ENCODE measurements around the gene TRMT2A.

Gene TRMT2A

DNA sequence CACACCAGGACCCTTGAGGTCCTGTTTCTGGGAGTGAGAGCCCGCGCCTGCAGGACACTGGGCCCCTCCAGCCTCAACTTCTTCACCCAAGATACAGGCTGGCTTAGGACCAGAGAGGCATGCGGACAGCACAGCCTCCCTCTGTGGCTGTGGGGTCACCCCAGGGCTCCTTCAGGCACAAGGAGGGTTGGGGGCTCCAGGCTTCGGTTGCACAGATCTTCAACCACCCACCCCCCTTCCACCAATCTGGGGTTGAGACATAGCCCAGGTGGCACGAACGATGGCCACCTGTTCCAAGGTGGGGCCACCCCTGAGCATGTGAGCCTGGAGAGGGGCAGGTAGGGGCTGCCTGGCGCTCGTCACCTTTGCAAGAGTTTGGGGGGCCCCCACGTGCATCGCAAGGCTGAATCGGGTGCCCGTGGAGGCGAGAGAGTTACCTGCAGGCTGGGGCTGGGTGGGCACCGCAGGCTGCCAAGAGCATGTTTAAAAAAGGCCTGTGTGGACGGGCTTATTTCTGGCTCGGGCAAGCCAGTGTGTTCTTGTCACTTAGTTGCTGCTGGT, 15.7 kb upstream of the TRMT2A start:
- DNase-seq (ENCODE audit: low read depth in 3 of 3), result no peak

DNA sequence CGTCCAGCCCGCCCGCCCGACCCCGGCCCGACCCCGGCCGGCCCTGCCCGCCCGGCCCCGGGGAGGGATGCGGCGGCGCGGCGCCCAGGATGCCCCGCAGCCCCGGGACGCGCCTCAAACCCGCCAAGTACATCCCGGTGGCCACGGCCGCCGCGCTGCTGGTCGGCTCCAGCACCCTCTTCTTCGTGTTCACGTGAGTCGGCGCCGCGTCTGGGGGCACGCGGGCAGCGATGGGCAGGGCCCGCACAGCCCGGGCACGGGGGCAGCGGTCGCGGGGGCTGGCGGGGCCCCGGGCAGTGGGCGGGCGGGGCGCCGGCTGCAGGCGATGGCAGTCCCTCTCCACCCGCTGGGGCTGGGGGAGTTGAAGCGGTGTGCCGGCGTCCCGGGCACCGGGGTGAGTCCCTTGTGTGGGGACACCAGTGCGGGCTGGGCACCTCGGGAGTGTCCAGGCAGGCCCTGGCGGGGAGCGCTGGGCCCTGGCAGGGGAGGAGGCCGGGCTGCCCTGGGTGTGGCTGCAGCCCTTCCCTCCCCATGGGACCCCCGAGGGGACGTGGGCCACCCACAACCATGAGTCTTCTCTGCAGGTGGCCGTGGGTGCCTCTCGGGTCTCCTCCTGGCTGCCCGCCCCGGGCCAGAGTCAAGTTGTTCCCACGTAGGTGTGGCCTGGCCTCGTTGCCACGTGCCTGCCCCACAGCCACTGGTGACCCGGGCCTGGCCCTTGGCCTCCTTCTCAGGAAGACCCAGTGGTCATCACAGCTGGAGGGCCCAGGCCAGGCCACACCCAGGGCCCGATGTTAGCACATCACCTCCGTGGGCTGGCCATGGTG, 15.0 kb upstream of the TRMT2A start:
- no peak for DNase-seq (ENCODE audit: low read depth in 3 of 3)

DNA sequence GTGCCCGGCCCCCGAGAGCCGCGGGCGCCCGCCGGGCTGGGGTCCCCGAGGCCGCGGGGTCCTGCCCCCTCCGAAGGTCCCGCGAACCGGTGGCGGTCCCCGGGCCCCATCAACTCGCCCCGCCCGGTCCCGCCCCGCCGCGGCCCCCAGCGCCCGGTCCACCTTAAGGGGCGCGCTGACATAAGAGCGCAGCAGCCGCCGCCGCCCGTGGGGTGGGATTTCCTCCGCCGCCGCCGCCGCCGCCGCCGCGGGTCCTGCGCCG, 14.5 kb upstream of the TRMT2A start, which contains the start of gene ZDHHC8:
ZDHHC8 (plus strand) TSS at position 208 of the 262 bp plus-strand sequence. CDS start 144 bp downstream, outside the sequence.
- no peak for DNase-seq (ENCODE audit: low read depth in 3 of 3)

DNA sequence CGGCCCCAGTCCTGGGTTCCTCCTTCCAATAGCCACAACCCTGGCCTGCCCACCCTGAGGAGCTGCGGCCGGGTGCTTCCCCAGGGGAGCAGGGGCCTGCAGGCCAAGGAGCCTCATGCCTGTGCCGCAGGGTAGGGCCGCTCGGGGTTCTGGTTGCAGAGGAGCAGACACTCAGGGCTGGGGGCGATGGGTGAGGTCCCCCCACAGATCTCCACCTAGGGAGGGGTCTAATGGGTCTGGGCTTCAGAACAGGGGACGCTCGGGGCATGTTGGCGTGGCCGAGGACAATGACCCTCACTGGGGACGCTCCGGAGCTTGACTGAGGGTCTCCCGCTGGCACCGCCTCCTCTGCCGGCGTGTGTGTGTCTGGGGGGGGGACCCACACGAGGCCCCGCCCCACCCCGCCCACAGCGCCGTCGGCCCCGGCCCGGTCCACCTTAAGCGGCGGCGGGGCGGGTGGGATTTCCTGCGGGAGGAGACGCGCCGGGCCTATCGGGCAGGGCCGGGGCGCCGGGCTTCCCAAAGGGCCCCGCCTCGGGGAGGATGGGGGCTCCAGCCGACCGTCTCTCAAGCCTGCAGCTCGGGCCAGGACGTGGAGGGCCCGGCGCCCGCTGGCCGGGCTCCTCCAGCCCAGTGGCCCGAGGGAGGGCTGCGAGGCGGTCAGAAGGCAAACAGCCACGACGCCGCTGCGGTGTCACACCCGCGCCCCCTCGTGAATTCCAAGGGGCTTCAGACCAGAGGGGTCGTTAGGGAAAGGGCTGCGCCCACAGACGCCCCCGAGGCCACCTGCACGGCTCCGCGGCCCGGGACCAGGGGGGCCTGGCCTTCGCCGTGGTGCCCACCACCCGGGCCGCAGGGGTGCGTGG, 13.9 kb upstream of the TRMT2A start:
- DNase-seq (ENCODE audit: low read depth in 3 of 3), result peak; percentile 48 to 75 (median 58)

DNA sequence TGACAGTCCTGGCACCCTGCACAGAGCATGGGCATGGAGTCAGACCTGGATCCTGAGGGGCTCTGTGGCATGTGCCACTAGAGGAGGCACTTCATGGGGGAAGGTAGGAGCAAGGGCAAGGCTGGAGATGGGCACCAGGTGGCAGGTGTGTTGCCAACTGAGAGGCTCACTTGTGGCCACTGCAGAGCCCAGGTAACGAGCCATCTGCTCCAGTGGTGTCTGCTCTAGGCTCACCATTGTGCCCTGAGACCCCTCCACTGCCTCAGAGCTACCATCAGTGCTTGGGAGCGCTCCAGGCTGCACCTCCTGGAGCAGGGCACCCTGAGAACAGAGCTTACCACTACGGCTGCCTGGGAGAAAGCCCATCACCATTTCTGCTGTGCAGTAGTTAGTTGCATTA, 13.3 kb upstream of the TRMT2A start:
- DNase-seq (ENCODE audit: low read depth in 3 of 3), result no peak

DNA sequence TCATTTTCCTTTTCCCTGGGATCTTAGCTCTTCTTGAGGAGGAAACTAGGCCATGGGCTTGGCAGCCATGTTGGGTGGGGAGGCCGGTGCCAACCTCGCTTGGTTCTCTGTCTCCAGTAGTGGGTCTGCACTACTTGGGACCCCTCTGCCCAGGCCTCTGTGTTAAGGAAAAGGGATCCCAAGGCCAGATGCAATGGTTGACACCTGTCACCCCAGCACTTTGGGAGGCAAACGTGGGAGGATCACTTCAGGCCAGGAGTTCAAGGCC, 12.7 kb upstream of the TRMT2A start:
- DNase-seq (ENCODE audit: low read depth in 3 of 3), result no peak

DNA sequence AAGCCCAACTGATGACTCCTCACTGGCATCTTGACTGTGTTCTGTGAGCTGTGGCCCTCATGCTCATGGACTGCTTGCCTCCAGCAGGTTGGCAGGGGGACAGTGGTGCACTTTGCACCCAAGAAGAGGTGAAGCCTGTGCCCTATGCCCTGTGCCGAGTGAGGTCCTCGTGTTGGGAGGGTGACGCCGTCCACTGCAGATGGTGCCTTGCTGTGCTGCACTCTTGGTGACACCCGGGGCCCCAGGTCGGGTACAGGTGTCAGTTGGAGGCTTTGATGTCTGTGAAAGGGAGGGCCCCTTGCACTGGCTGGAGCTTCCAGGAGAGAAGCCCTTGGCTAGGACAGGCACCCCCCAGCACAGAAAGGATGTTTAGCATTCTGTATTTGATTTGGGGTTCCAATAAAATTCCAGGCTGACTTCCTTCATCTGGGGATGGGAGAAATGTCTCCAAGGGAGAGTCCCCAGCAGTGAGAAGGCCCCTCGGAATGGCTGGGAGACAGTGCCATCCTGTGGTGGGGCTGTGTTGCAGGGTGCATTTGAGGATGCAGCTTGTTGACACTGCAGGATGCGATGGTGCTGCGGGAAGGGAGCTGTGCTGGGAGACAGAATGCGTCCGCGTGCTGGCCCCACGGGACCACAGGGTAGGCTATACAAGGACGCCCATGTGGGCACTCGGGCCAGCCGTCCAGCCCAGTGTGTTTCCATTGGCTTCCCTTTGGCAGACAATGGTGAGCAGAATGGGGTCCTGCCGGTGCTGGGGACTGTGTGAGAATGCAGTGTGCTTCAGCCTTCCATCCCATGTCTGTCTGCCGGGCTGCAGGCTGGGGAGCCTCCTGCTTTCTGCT, 12.1 kb upstream of the TRMT2A start:
- no peak for DNase-seq (ENCODE audit: low read depth in 3 of 3)

DNA sequence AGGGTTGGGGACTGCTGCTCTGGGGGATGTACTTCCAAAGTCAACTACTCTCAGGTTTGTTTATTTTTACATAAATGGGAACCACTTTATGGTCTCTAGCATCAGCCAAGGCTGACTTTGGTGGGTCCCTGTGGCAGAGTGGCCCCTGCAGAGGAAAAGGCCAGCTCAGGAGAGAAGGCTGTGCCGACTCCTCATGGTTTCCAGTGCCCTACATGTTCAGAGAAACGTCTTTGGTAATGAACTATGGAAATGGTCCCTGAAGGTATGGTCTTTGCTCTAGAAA, 11.5 kb upstream of the TRMT2A start:
- DNase-seq (ENCODE audit: low read depth in 3 of 3), result no peak

DNA sequence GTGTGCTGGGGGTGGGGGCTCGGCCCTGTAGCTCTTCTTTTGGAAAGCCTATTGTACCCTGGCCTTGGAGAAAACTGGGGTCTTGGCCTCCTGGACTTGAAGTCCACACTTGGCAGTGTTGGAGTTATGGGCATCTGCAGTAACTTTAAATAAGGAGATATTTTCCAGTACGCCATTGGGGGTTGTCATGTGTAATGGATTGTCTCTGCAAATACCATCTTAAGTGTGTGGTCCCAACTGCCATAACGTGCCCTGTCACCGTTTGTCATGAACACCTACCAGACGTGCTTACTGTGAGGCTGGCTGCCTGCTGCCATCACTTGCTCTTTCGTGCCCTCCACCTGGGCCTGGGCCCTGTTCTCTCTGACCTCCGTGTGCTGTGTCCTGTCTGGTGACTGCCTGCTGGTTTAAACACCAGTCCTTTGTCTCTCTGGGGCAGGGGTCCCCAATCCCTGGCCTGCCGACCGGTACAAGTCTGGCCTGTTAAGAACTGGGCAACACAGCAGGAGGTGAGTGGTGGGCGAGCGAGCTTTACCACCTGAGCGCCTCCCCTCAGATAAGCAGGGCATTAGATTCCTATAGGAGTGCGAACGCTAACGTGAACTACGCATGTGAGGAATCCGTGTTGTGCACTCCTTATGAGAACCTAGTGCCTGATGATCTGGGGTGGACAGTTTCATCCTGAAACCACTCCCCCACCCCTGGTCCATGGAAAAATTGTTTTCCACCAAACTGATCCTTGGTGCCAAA, 11.0 kb upstream of the TRMT2A start:
- DNase-seq (ENCODE audit: low read depth in 3 of 3), result no peak

DNA sequence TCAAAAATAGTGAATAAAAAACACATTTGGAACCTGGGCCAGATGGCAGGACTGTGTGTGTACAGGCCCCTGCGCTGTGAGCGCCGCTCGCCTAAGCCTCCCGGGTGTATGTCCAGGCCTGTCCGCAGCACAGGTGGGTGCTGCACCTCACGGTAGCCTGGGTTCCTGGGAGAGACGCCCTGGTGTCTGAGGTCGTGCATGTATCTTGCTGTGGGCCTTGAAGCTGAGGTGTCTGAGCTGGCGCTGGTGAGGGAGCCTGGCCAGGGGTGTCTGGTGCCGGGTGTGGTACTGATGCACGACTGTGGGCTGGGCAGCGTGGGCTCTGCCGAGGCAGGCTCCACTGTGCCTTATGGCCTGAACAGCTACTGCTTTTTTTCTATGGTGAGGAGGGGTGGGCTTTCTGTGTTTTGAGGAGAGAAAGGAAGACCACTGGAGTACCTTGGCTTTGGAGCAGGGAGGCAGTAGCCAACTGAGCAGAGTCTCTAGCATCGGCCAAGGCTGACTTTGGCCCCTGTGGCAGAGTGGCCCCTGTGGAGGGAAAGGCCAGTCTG, 10.4 kb upstream of the TRMT2A start:
- no peak for DNase-seq (ENCODE audit: low read depth in 3 of 3)

DNA sequence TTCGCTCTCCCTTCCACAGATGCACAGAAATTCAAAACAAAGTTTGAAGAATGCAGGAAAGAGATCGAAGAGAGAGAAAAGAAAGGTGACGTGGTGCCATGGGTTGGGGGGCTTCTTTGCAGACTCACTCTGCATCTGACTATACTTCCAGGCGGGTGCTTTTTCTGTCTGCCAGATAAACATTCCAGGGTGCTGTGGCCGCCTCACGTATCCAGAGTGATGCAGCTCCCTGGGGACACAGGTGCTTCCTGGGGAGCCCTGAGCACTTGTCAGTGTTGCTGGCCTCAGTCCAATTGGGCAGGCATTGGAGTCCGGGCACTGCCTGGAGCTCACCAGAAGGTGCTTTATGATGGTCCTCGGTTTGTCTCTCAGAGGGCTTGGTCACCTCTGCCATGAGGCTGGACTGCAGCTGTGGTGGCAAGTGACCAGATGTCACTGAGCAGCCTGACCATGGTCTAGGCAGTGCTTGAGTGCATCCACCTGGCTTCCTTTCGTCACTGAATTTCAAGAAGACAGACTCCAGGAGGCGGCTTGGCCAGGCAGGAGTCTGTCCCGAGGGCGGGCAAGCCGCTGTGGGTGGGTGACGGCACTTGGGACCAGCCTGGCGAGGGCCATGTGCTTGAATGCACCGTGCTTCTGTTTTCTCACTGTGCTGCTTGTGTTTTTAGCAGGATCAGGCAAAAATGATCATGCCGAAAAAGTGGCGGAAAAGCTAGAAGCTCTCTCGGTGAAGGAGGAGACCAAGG, 9.4 kb upstream of the TRMT2A start:
- no peak for DNase-seq (ENCODE audit: low read depth in 3 of 3)

DNA sequence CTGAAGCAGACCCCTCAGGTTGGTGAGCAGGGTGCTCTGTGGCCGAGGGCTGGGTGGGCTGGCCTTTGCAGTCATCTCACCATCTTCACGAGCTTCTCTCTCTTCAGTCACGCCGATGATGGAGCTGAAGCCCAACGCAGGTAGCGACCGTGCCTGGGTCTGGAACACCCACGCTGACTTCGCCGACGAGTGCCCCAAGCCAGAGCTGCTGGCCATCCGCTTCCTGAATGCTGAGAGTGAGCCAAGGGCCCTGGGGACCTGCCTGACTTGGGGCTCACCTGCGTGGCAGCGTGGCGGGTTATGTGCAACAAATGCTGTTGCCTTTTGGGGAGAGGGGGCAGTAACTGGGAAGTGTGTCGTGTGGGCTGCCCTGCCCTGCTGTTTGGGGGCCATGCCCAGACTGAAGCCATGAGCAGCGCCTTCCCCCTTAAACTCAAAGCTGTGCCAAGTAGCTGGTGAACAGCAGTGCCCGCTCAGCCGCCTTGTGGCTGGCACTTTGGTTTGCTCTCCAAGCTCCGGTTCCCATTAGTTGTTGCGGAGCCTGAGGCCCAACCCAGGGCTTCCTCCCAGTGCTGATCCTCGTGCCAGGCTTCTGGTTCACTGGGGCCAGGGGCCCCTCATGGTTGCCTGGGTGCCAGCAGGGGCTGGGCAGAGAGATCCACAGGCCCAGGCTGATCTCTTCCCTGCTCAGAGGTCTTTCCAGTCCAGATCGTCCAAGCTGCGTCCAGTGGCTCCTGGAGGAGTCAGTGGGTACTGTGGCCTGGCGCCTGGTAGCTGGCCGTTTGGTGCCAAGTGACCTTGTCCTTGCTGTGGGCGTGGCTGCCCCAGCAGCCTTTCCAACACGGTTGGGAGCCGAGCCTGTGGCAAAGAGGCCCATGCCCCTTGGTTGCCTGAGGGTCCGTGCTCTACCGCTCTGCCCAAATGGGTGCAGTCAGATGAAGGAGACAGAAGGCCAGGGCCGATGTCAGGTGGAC, 8.5 kb upstream of the TRMT2A start:
- DNase-seq (ENCODE audit: low read depth in 3 of 3), result no peak

DNA sequence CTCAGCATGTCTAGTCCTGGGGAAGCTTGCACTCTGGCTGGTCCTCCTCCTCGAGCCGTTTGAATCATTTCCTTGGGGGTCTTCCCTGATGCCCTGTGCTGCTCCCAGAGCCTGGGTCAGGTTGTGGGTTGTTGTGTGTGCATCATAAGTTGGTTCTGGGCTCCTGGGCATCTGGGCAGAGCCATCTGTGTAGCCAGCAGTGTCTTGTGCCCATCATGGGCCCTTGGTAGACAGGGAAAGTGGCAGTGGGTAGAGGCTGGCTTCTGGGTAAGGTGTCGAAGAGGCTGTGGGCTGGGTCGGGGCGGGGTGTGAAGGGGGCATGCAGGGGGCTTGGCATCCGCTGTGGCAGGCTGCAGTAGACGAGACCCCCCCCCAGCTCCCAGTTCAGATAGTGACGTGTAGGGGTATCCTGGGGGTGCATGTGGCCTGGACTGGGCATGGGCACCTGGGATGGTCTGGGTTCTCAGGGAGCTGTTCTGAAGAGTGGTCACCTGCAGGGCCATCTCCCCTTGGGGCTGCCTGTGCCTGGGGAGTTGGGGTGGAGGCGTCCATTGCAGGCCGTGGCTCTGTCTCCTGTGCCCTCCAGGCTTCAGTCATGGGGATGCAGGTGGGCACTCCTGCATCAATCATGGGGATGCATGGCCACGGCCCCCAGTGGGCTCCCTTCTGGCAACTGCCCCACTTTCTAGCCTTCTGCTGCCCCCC, 7.2 kb upstream of the TRMT2A start:
- DNase-seq (ENCODE audit: low read depth in 3 of 3), result no peak

DNA sequence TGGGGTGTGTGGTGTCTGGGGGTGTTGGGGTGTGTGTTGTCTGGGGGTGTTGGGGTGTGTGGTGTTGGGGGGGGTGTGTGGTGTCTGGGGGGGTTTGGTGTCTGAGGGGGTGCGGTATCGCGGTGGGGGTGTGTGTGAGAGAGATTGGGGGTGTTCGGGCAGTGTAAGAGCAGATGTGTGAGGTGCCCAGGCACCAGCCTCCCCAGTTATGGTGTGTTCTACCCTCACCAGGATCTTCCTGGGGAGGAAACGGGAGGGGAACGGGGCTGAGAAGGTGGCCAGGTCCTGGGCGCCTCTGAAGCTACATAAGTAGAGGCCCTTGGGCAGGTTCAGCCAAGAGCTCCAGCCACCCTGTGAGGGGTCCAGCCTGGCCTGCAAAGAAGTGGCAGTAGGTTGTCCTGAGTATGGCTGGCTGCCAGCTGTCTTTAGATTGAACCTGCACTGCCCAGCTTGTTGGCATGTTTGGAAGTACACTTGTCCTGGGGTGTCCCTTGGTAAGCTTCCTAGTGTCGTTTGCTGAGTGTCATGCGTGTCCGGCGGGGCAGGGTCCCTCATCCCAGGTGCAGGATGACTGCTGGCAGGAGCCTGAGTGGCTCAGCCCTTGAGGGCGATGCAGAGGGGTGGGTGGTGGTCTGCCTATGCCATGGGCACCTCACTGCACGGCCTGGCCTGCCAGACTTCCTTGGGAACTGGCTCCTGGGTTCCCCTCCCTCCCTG, 6.5 kb upstream of the TRMT2A start:
- no peak for DNase-seq (ENCODE audit: low read depth in 3 of 3)

DNA sequence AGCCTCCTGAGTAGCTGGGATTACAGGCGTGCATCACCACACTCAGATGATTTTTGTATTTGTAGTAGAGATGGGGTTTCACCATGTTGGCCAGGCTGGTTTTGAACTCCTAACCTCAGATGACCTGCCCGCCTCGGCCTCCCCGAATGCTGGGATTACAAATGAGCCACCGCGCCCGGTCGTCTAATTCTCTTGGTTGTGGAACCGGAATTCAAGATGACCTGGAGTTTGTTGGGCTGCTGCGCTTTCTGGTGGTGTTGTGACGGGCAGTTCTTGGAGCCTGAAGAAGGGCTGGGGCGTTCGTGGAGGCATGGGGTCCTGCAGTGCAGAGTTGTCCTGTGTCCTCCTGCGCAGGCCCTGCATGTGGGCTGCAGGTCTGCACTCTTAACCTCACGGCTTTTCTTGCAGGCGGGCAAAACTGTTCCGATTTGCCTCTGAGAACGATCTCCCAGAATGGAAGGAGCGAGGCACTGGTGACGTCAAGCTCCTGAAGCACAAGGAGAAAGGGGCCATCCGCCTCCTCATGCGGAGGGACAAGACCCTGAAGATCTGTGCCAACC, 4.9 kb upstream of the TRMT2A start:
- DNase-seq (ENCODE audit: low read depth in 3 of 3), result no peak

DNA sequence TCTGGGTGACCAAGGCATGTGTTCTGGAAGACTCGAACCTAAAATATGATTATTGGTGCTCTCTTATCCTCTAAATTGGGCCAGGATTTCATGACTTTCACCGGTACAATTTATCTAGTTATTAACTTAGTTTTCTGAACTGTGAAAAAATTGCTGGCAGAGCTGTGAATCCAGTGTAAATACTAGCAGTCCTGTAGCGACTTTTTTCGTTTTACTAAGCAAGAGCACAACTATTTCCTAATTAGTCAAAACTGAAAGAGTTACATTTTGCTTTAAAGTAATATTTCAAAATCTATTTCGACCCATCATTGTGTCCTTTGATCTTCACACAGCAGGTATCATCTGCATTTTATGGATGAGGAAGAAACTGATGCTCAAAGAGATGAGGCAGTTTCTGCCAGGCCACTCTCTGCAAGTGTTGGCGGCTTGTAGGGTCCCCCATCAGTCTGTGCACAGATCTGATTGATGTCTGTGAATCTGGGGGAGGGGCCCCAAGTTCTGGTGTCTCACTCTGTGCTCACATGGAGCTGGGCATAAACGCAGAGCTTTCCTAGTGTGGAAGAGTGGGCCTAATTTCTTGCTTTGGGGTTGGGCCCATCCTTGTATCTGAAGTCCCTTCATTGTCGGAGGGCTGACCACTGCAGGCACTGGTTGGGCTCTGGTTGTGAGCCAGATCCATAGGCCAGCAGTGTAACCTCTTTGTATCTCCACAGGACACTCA, 1.4 kb upstream of the TRMT2A start:
- no peak for DNase-seq (ENCODE audit: low read depth in 3 of 3)

DNA sequence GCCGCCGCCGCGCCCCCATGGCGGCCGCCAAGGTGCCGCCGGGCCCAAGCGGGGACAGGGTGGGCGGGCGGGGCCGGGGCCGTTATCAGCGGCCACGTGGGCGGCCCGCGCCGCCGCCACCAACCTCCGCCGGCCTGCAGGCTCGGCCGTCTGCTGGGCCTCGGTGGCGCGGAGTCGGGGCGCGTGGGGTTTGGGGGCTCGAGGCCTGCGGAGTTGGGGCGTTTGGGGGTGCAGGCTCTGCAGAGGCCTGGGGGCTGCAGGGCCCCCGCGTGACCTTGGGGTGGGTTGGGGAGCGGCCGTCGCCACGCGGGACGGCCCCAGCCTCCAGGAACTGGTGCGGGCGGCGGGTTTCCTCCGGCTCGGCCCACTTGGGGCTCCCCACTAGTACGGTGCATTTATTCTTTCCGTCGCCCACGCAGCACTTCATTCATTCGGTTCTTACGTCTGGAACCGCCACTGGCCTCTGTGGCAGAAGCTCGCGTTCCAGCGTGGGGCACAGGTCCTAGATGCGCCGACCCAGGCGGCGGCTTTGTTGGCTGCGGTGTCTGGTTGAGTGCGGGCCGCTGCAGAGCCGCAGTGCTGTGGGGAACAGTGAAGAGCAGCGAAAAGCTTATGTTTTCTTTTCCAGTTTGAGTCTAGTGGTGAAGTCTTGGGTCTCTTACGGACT, 740 bp upstream of the TRMT2A start:
- peak; percentile 71 to 78 (median 77) for DNase-seq (ENCODE audit: low read depth in 3 of 3)
